Endothelial cell of umbilical vein (primary cell): ENCODE data around the gene CDH23. TPM values are rescaled to one million over a fixed set of nuclear protein-coding genes. Genes with fewer than 3 reads are reported as not detected.

Experiments used
- BruUV-seq: library from RNA; stranded (reverse); fragments of 400-500 nt; replicated peaks from 2 replicates; lab custom pipeline; 2021; lab: Mats Ljungman, UMichigan
- CTCF ChIA-PET: fragments of 300-600, 350-600 bp; sonication (Branson Sonifier 250); formaldehyde crosslinking; loops from one replicate; lab custom pipeline; 2021; ENCODE audit warnings: antibody characterized with exemption, inconsistent platforms; lab: Charles Lee
- POLR2A ChIA-PET: fragments of 300-600, 350-600 bp; sonication (Branson Sonifier 250); formaldehyde crosslinking; loops from one replicate; lab custom pipeline; 2021; ENCODE audit warnings: antibody characterized with exemption, inconsistent platforms; lab: Charles Lee
- DNase-seq: peaks from one replicate; pipeline ENCODE4 v3.0.0-alpha.2; 2011; ENCODE audit warnings: low read depth, low spot score
- FAIRE-seq: peaks from 2 replicates; lab custom pipeline; 2011; peaks lifted over from hg19 to GRCh38; lab: Jason Lieb, UNC
- H2AFZ ChIP-seq: 2 replicates; pipeline ENCODE4 v1.6.0; 2012; ENCODE audit warnings: low read depth, low read length, control low read depth, inconsistent platforms
- H3K27ac ChIP-seq: 2 replicates; pipeline ENCODE4 v1.5.1; 2011; ENCODE audit warnings: low read depth, mild to moderate bottlenecking, control low read depth, low read length, moderate library complexity; ENCODE audit not compliant: insufficient read depth
- H3K27me3 ChIP-seq, 2 experiments: 2 replicates each; pipeline versions ENCODE4 v1.6.0 to v1.6.1; 2011; ENCODE audit warnings: low read length in 2 of 2, mixed read lengths in 1 of 2; ENCODE audit not compliant: control insufficient read depth in 2 of 2, insufficient read depth in 2 of 2
- H3K36me3 ChIP-seq, 2 experiments: 2 replicates in 1 of 2; 3 replicates in 1 of 2; pipeline ENCODE4 v1.5.1; 2011; ENCODE audit warnings: low read length in 2 of 2, mild to moderate bottlenecking in 1 of 2, moderate library complexity in 1 of 2; ENCODE audit not compliant: control insufficient read depth in 2 of 2, insufficient read depth in 2 of 2; ENCODE audit errors: extremely low read depth in 1 of 2
- H3K4me1 ChIP-seq: 3 replicates; pipeline ENCODE4 v1.5.1; 2011; ENCODE audit warnings: mild to moderate bottlenecking, low read length; ENCODE audit not compliant: control insufficient read depth, insufficient read depth; ENCODE audit errors: extremely low read depth
- H3K4me2 ChIP-seq: 2 replicates; pipeline ENCODE4 v1.6.1; 2011; ENCODE audit warnings: low read length, control low read depth, mixed read lengths; ENCODE audit not compliant: insufficient read depth
- H3K4me3 ChIP-seq, 3 experiments: fragments of 200-600 bp in 1 of 3; sonication (generic), shearing (Covaris generic) in 1 of 3; replicated peaks in 1 of 3; 2 replicates each; pipeline ENCODE4 v1.5.1; 2011 to 2016; ENCODE audit warnings: control low read depth in 3 of 3, low read length in 3 of 3, mild to moderate bottlenecking in 2 of 3, inconsistent platforms in 1 of 3, low read depth in 1 of 3, moderate library complexity in 1 of 3; ENCODE audit not compliant: insufficient read depth in 1 of 3
- H3K79me2 ChIP-seq: 2 replicates; pipeline ENCODE4 v1.6.0; 2012; ENCODE audit warnings: low read length, inconsistent platforms; ENCODE audit not compliant: control insufficient read depth, insufficient read depth
- H3K9ac ChIP-seq: replicated peaks from 2 replicates; pipeline ENCODE3; 2011; ENCODE audit warnings: low read length, control low read depth; ENCODE audit not compliant: insufficient read depth; ENCODE audit errors: extremely low read depth
- H3K9me1 ChIP-seq: replicated peaks from 3 replicates; pipeline ENCODE4 v1.6.0; 2011; ENCODE audit warnings: mild to moderate bottlenecking, low read length; ENCODE audit not compliant: control insufficient read depth, insufficient read depth; ENCODE audit errors: extremely low read depth
- H3K9me3 ChIP-seq: replicated peaks from 2 replicates; pipeline ENCODE4 v1.5.1; 2012; ENCODE audit warnings: low read length, inconsistent platforms; ENCODE audit not compliant: control insufficient read depth, insufficient read depth
- H4K20me1 ChIP-seq: replicated peaks from 2 replicates; pipeline ENCODE3; 2011; ENCODE audit warnings: mild to moderate bottlenecking, low read length; ENCODE audit not compliant: control insufficient read depth, insufficient read depth; ENCODE audit errors: extremely low read depth
- EZH2 ChIP-seq: IDR thresholded peaks from 2 replicates; pipeline ENCODE4 v1.6.1; 2012; ENCODE audit warnings: borderline replicate concordance, low read depth, mild to moderate bottlenecking, moderate library complexity, low read length, inconsistent platforms; ENCODE audit not compliant: severe bottlenecking
- FOS ChIP-seq: IDR thresholded peaks from 2 replicates; pipeline ENCODE4 v1.6.1; 2011; ENCODE audit warnings: mild to moderate bottlenecking, low read length, moderate library complexity, borderline replicate concordance; ENCODE audit not compliant: insufficient read depth
- GATA2 ChIP-seq: IDR thresholded peaks from 2 replicates; pipeline ENCODE4 v1.7.0; 2011; ENCODE audit warnings: low read depth, mild to moderate bottlenecking, moderate library complexity, mixed read lengths, low read length; ENCODE audit not compliant: insufficient read length, insufficient read depth
- JUN ChIP-seq: IDR thresholded peaks from 2 replicates; pipeline ENCODE4 v1.6.1; 2011; ENCODE audit warnings: borderline replicate concordance, low read depth; ENCODE audit not compliant: insufficient read length, insufficient read depth
- POLR2A ChIP-seq: IDR thresholded peaks from 2 replicates; pipeline ENCODE4 v1.6.1; 2012; ENCODE audit warnings: low read depth, mild to moderate bottlenecking, control low read depth, low read length
- POLR2AphosphoS5 ChIP-seq: IDR thresholded peaks from 2 replicates; pipeline ENCODE4 v1.6.1; 2012; ENCODE audit warnings: low read depth, mild to moderate bottlenecking, control low read depth, low read length, moderate library complexity; ENCODE audit not compliant: insufficient read depth
- dilution Hi-C: fragments of 300-500 bp; cut with MboI; formaldehyde crosslinking; loops from one replicate; pipeline ENCODE4 v1.15.0; 2019; ENCODE audit warnings: low sequenced_read_pairs; ENCODE audit not compliant: extremely low pct_ligation_motif_present
- intact Hi-C: fragments of 100-400 bp; cut with micrococcal nuclease; formaldehyde crosslinking; loops from one replicate; pipeline ENCODE4 v1.10.0; 2022
- polyA plus RNA-seq, 4 experiments: library from polyadenylated mRNA; depleted of rRNA in 3 of 4; stranded (reverse) in 3 of 4; unstranded in 1 of 4; fragments of >200 nt; gene quantifications; 2 replicates each; pipeline versions ENCODE4 v1.2.1 to v1.2.3, GENCODE V29; 2011 to 2012; ENCODE audit warnings: missing spikeins in 1 of 4
- total RNA-seq: library from RNA; stranded (reverse); gene quantifications from 2 replicates; pipeline ENCODE4 v1.2.3, GENCODE V29; 2021

CDH23 gene
- total and polyA plus RNA-seq, 2 donors (not counting 3 experiments of a cell fraction or from before 2014, with no cell fraction given) = not detected

- dilution Hi-C loops = no loop called here
- Histone ChIP-seq H3K36me3 (no peaks in the 10 kb centered on the region), H3K9ac (no peak overlapping the region), H3K4me3 (peak overlapping the region in 2 of 3 experiments; percentile 12 to 85), H3K79me2 (peaks cover 64% of the 10 kb centered on the region), H3K9me1 (no peaks in the 10 kb centered on the region), H3K9me3 (no peaks in the 10 kb centered on the region), H2AFZ (no peak overlapping the region), H3K27me3 (no peaks in the 10 kb centered on the region), H3K4me1 (peaks cover 17% of the 10 kb centered on the region), H4K20me1 (peaks cover 3% of the 10 kb centered on the region), H3K27ac (peak overlapping the region; percentile 49), H3K4me2 (peak overlapping the region; percentile 79)
- DNase-seq (no peak), FAIRE-seq (no peak)
- ChIA-PET POLR2A (interaction anchor here (2.3 to 3.3 kb wide), 2 partner anchors 10 to 11 kb away, joined by 19 to 44 read pairs; no protein-coding TSS in a partner anchor), CTCF (interaction anchor here (0.6 to 3.6 kb wide), 10 partner anchors 10 to 199 kb away, joined by 3 to 35 read pairs (median 3); no protein-coding TSS in a partner anchor)
- intact Hi-C loops = loop anchor here (1.0 kb wide), 2 partner anchors 22 to 40 kb away; no protein-coding TSS in a partner anchor
- no peak for TF ChIP-seq GATA2
- no peak for TF ChIP-seq JUN
- no peak for TF ChIP-seq FOS
- TF ChIP-seq EZH2 = no peak
- no peak for TF ChIP-seq POLR2A
- no peak for TF ChIP-seq POLR2AphosphoS5
- TSS peak; percentile 23 for BruUV-seq
Observed at GRCh38 chr10:71849461-71849908, 452.8 kb downstream of the CDH23 start.
